ENCODE measurements around the gene AIFM3. TPM values are rescaled to one million over a fixed set of nuclear protein-coding genes. Genes with fewer than 3 reads are reported as not detected.

AIFM3 gene
- total RNA-seq, 1 experiment from 2014 or later, result 7.4 TPM

GRCh38 chr22:20985720-20986119, 18.7 kb downstream of the AIFM3 start:
- Histone ChIP-seq H3K79me2 (ENCODE audit: low read depth) (no peaks in the 10 kb centered on the region), H3K4me1 (replicated peaks; ENCODE audit: insufficient read depth) (peaks cover 8% of the 10 kb centered on the region; the same call in 1 of the 2 replicates), H3K9me3 (ENCODE audit: insufficient read depth, low read depth) (no peaks in the 10 kb centered on the region), H3K4me2 (no peak overlapping the region), H3K27ac (no peak overlapping the region), H3K36me3 (ENCODE audit: low read depth) (no peaks in the 10 kb centered on the region), H3K27me3 (ENCODE audit: insufficient read depth, low read depth) (no peaks in the 10 kb centered on the region), H3F3A (ENCODE audit: insufficient read depth, low read depth) (no peaks in the 10 kb centered on the region), H3K9me2 (ENCODE audit: insufficient read depth) (no peaks in the 10 kb centered on the region), H4K20me1 (ENCODE audit: insufficient read depth) (no peaks in the 10 kb centered on the region), H2AFZ (no peak overlapping the region), H3K4me3 (no peak overlapping the region)
- POLR2A ChIA-PET (ENCODE audit: unreplicated experiment), result no interaction called here
- no TSS peak for BruUV-seq (replicated peaks)
- intact Hi-C loops (cut with micrococcal nuclease; ENCODE audit: unreplicated experiment), result no loop called here
- DNase-seq, result no peak
- CTCF ChIA-PET, result no interaction called here
- TF ChIP-seq, protein P1, sequence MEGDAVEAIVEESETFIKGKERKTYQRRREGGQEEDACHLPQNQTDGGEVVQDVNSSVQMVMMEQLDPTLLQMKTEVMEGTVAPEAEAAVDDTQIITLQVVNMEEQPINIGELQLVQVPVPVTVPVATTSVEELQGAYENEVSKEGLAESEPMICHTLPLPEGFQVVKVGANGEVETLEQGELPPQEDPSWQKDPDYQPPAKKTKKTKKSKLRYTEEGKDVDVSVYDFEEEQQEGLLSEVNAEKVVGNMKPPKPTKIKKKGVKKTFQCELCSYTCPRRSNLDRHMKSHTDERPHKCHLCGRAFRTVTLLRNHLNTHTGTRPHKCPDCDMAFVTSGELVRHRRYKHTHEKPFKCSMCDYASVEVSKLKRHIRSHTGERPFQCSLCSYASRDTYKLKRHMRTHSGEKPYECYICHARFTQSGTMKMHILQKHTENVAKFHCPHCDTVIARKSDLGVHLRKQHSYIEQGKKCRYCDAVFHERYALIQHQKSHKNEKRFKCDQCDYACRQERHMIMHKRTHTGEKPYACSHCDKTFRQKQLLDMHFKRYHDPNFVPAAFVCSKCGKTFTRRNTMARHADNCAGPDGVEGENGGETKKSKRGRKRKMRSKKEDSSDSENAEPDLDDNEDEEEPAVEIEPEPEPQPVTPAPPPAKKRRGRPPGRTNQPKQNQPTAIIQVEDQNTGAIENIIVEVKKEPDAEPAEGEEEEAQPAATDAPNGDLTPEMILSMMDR (conservative IDR thresholded peaks at IDR 0.05), result no peak
- TF ChIP-seq EZH2 (IDR thresholded peaks at IDR 0.05; ENCODE audit: low read depth), result no peak

- peaks cover 8% of the 10 kb centered on the region; the same call in 1 of the 2 replicates for H3K4me1 ChIP-seq (replicated peaks; ENCODE audit: insufficient read depth)
- H3K36me3 ChIP-seq (ENCODE audit: low read depth), result no peaks in the 10 kb centered on the region
- no peaks in the 10 kb centered on the region for H3K9me2 ChIP-seq (ENCODE audit: insufficient read depth)
- DNase-seq, result no peak
- no peaks in the 10 kb centered on the region for H3K79me2 ChIP-seq (ENCODE audit: low read depth)
- BruUV-seq (replicated peaks), result no TSS peak
- no peak overlapping the region for H3K4me2 ChIP-seq
- ChIA-PET CTCF (no interaction called here), POLR2A (ENCODE audit: unreplicated experiment) (no interaction called here)
- H3K27me3 ChIP-seq (ENCODE audit: insufficient read depth, low read depth), result no peaks in the 10 kb centered on the region
- H3K4me3 ChIP-seq, result no peak overlapping the region
- H3K9me3 ChIP-seq (ENCODE audit: insufficient read depth, low read depth), result no peaks in the 10 kb centered on the region
- H3K27ac ChIP-seq, result no peak overlapping the region
- H3F3A ChIP-seq (ENCODE audit: insufficient read depth, low read depth), result no peaks in the 10 kb centered on the region
- H2AFZ ChIP-seq, result no peak overlapping the region
- intact Hi-C loops (cut with micrococcal nuclease; ENCODE audit: unreplicated experiment), result no loop called here
- TF ChIP-seq EZH2 (IDR thresholded peaks at IDR 0.05; ENCODE audit: low read depth), result no peak
- TF ChIP-seq, protein P1 (conservative IDR thresholded peaks at IDR 0.05), result no peak
- no peaks in the 10 kb centered on the region for H4K20me1 ChIP-seq (ENCODE audit: insufficient read depth)
Measured at GRCh38 chr22:20986365-20986764, 19.3 kb downstream of the AIFM3 start.

- no peaks in the 10 kb centered on the region for H3K9me3 ChIP-seq (ENCODE audit: insufficient read depth, low read depth)
- H3K4me1 ChIP-seq (replicated peaks; ENCODE audit: insufficient read depth), result peaks cover 8% of the 10 kb centered on the region; the same call in 1 of the 2 replicates
- ChIA-PET CTCF (no interaction called here), POLR2A (ENCODE audit: unreplicated experiment) (no interaction called here)
- H3K79me2 ChIP-seq (ENCODE audit: low read depth), result no peaks in the 10 kb centered on the region
- intact Hi-C loops (cut with micrococcal nuclease; ENCODE audit: unreplicated experiment), result no loop called here
- no peaks in the 10 kb centered on the region for H3K9me2 ChIP-seq (ENCODE audit: insufficient read depth)
- no peaks in the 10 kb centered on the region for H3K27me3 ChIP-seq (ENCODE audit: insufficient read depth, low read depth)
- no peaks in the 10 kb centered on the region for H3K36me3 ChIP-seq (ENCODE audit: low read depth)
- no peaks in the 10 kb centered on the region for H3F3A ChIP-seq (ENCODE audit: insufficient read depth, low read depth)
- H3K4me2 ChIP-seq, result no peak overlapping the region
- no peak for DNase-seq
- H3K27ac ChIP-seq, result no peak overlapping the region
- TF ChIP-seq, protein P1 (conservative IDR thresholded peaks at IDR 0.05), result no peak
- no peak for TF ChIP-seq EZH2 (IDR thresholded peaks at IDR 0.05; ENCODE audit: low read depth)
- H4K20me1 ChIP-seq (ENCODE audit: insufficient read depth), result no peaks in the 10 kb centered on the region
- BruUV-seq (replicated peaks), result no TSS peak
- no peak overlapping the region for H2AFZ ChIP-seq
- no peak overlapping the region for H3K4me3 ChIP-seq
Measured at GRCh38 chr22:20987375-20987774, 20.3 kb downstream of the AIFM3 start.

All from PC-9 (cell line).